SK-N-MC (cell line): Measurements from ENCODE around the gene ADAMTS15.

Experiments used
- DNase-seq: peaks from one replicate; pipeline ENCODE4 v3.0.0-alpha.2; 2011; ENCODE audit warnings: low read depth, low spot score
- H3K27ac ChIP-seq: fragments of 200-600 bp; sonication (generic); 2 replicates; pipeline ENCODE4 v1.5.1; 2016; ENCODE audit warnings: mixed run types
- H3K36me3 ChIP-seq: fragments of 200-600 bp; sonication (generic); 2 replicates; pipeline ENCODE4 v1.6.1; 2017; ENCODE audit warnings: antibody characterized with exemption, low read length, mixed read lengths; ENCODE audit not compliant: insufficient read depth
- H3K4me3 ChIP-seq: fragments of 200-600 bp; sonication (generic); 2 replicates; pipeline ENCODE4 v1.5.1; 2016
- H3K9ac ChIP-seq: fragments of 200-600 bp; sonication (generic); 2 replicates; pipeline ENCODE4 v1.8.0; 2017; ENCODE audit warnings: mixed run types, mixed read lengths; ENCODE audit not compliant: insufficient read length
- H3K9me3 ChIP-seq: fragments of 200-600 bp; sonication (generic); 2 replicates; pipeline ENCODE4 v1.6.1; 2017; ENCODE audit warnings: low read depth, mild to moderate bottlenecking, antibody characterized with exemption, low read length, moderate library complexity, mixed read lengths
- EZH2 ChIP-seq: fragments of 200-600 bp; sonication (generic); IDR thresholded peaks from one replicate; pipeline ENCODE4 v1.6.1; 2017; ENCODE audit warnings: antibody characterized with exemption
- FOXP2 ChIP-seq: optimal IDR thresholded peaks from 2 replicates; pipeline ENCODE3; 2011; ENCODE audit warnings: mild to moderate bottlenecking, moderate library complexity; ENCODE audit not compliant: insufficient read depth; ENCODE audit errors: extremely low read length, control extremely low read depth
- POLR2AphosphoS5 ChIP-seq: IDR thresholded peaks from 2 replicates; pipeline ENCODE4 v1.6.1; 2012; ENCODE audit warnings: mild to moderate bottlenecking, low read depth, low read length, borderline replicate concordance

ADAMTS15 gene

DNA sequence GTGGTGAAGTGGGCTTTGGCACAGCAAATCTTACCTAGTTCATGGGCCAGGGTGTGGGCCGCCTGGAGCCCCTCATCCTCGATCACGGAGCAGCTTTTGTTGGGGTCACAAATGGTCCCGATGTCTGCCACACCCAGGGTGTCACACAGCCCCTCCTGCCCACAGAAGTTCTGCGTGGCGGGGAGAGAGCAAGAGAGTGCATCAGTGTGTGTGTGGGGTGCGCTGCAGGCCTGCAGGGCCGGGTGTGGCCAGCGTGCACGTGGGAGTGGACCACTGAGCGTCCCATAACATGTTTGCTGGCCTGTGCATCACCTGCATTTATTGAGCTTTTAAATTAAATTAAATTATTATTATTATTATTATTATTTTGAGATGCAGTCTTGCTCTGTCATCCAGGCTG, 31.5 kb upstream of the ADAMTS15 start:
- Histone ChIP-seq H3K36me3 (no peaks in the 10 kb centered on the region), H3K9ac (no peak overlapping the region), H3K9me3 (no peaks in the 10 kb centered on the region), H3K27ac (no peak overlapping the region), H3K4me3 (no peak overlapping the region)
- DNase-seq = no peak
- TF ChIP-seq FOXP2 (no peak), EZH2 (no peak), POLR2AphosphoS5 (no peak)

- Histone ChIP-seq H3K27ac (no peak overlapping the region), H3K4me3 (no peak overlapping the region), H3K36me3 (no peaks in the 10 kb centered on the region), H3K9me3 (no peaks in the 10 kb centered on the region), H3K9ac (no peak overlapping the region)
- DNase-seq = no peak
- no peak for TF ChIP-seq POLR2AphosphoS5
- no peak for TF ChIP-seq FOXP2
- no peak for TF ChIP-seq EZH2
Observed at GRCh38 chr11:130418210-130418609, 30.2 kb upstream of the ADAMTS15 start.

DNA sequence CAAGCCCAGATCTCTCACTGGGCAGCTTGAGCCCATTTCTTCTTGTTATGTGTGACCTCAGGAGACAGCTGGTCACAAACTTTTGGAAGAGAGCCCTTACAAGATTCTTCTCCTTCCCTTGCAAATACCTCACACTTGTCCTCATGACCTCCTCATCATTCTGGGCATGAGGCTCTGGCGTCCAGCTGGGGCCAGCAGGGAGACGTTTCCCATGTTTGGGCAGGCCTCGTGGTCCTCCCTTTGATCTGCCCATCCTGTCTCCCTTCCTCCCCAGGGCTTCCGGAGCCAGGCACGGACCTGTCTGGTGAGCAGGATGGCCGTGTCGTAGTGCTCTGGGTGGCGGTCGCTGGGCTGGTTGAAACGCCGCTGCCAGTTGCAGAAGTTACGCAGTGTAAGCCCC, 29.7 kb upstream of the ADAMTS15 start:
- TF ChIP-seq POLR2AphosphoS5 (no peak), FOXP2 (no peak), EZH2 (no peak)
- H3K9ac ChIP-seq = no peak overlapping the region
- no peak overlapping the region for H3K27ac ChIP-seq
- no peaks in the 10 kb centered on the region for H3K36me3 ChIP-seq
- no peak overlapping the region for H3K4me3 ChIP-seq
- H3K9me3 ChIP-seq = no peaks in the 10 kb centered on the region
- DNase-seq = no peak

GRCh38 chr11:130420478-130421198, 27.8 kb upstream of the ADAMTS15 start:
- Histone ChIP-seq H3K4me3 (no peak overlapping the region), H3K9ac (no peak overlapping the region), H3K9me3 (no peaks in the 10 kb centered on the region), H3K36me3 (no peaks in the 10 kb centered on the region), H3K27ac (no peak overlapping the region)
- no peak for DNase-seq
- TF ChIP-seq FOXP2 (no peak), POLR2AphosphoS5 (no peak), EZH2 (no peak)

- no peak for TF ChIP-seq FOXP2
- no peak for TF ChIP-seq POLR2AphosphoS5
- TF ChIP-seq EZH2 = no peak
Observed at GRCh38 chr11:130421199-130421585, 27.3 kb upstream of the ADAMTS15 start.

GRCh38 chr11:130421697-130422096, 26.7 kb upstream of the ADAMTS15 start:
- Histone ChIP-seq H3K9me3 (no peaks in the 10 kb centered on the region), H3K36me3 (no peaks in the 10 kb centered on the region), H3K9ac (no peak overlapping the region), H3K27ac (no peak overlapping the region), H3K4me3 (no peak overlapping the region)
- TF ChIP-seq EZH2 (no peak), FOXP2 (no peak), POLR2AphosphoS5 (no peak)
- DNase-seq = no peak

More at GRCh38 chr11:130421199-130421585, 27.3 kb upstream of the ADAMTS15 start:
- no peaks in the 10 kb centered on the region for H3K9me3 ChIP-seq
- H3K4me3 ChIP-seq = no peak overlapping the region
- no peaks in the 10 kb centered on the region for H3K36me3 ChIP-seq
- DNase-seq = no peak
- no peak overlapping the region for H3K9ac ChIP-seq
- no peak overlapping the region for H3K27ac ChIP-seq

DNA sequence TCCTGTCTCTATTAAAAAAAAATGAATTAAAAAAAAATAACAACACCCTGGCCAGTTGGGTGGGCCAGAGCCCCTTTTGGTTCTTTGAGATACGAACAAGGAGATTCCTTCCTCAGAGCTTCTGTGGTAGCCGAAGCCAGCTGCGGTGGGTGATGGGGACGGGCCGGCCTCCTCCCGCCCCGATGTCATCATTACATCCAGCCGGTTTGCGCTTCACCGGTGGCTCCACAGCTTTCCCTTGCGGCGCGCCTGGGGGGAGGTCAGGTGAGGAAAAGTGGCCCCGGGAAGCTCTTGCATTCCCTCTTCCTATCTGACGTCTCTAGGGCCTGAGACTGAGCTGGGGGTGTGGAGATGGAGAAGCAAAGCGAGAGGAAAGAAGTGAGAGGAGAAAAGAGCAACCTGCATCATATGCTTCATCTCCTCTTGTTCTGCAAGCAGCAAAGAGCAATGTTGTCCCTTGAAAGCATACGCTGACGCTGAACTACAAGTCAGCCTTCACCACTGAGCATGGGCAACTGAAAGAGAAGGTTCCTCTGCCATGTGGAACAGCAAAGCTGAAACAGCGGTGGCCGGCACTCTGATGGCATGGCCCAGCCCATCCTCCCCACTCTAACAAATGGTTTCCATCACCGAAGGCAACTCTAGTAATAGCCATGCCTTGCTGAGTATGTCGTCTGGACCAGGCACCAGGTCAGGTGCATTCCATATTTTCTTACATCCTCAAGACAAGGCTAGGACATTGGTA, 26.0 kb upstream of the ADAMTS15 start:
- Histone ChIP-seq H3K36me3 (no peaks in the 10 kb centered on the region), H3K27ac (no peak overlapping the region), H3K4me3 (no peak overlapping the region), H3K9me3 (no peaks in the 10 kb centered on the region), H3K9ac (no peak overlapping the region)
- DNase-seq = no peak
- TF ChIP-seq EZH2 (no peak), FOXP2 (no peak), POLR2AphosphoS5 (no peak)

DNA sequence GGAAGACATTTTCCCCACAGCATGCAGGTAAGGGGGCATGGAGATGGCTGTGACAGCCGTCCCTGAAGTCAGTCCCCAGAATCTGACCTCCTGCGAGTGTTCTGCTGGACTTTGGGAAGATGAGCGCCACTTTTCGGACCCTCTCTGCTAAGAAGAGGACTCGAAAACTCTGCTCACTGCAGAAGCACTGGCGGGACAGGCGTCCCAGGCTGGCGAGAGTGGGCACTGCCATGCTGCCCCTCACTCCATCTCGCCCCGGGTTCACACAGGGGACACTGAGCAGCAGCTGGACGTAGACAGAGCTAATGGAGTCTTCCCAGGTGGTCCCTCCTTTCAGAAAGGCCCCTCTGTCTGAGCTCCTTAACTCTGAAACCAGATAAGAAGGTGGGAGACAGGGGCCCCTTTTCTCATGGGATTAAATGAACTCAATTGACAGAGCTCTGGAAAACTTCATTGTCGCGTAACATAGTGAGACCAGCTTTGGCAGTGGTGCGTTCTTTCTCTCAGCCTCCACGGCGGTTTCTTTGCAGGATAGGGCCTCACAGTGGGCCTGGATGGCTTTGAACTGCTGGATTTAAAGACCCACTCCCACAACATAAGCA, 24.8 kb upstream of the ADAMTS15 start:
- Histone ChIP-seq H3K36me3 (no peaks in the 10 kb centered on the region), H3K9me3 (no peaks in the 10 kb centered on the region), H3K27ac (no peak overlapping the region), H3K4me3 (no peak overlapping the region), H3K9ac (no peak overlapping the region)
- no peak for DNase-seq
- no peak for TF ChIP-seq POLR2AphosphoS5
- TF ChIP-seq EZH2 = no peak
- TF ChIP-seq FOXP2 = no peak
